ENCODE results near the gene C7orf33.
"Not testable (repeated sequence)": the region's sequence is repeated elsewhere in the genome, so short reads cannot be mapped to it uniquely, and the experiment has no call there.

Gene C7orf33

GRCh38 chr7:148579366-148579765 is 11.2 kb upstream of the C7orf33 start:
- no peak for DNase-seq (ENCODE audit: low read depth in 1 of 2, low spot score in 1 of 2)

- no peak for DNase-seq (ENCODE audit: low read depth in 1 of 2, low spot score in 1 of 2)
Observed at GRCh38 chr7:148580446-148580845, 10.1 kb upstream of the C7orf33 start.

GRCh38 chr7:148581624-148582023 is 8.9 kb upstream of the C7orf33 start:
- no peak for DNase-seq (ENCODE audit: low read depth in 1 of 2, low spot score in 1 of 2)

GRCh38 chr7:148584154-148584827 is 6.3 kb upstream of the C7orf33 start:
- no peak for DNase-seq (ENCODE audit: low read depth in 1 of 2, low spot score in 1 of 2)

- no peak for DNase-seq (ENCODE audit: low read depth in 1 of 2, low spot score in 1 of 2)
Observed at GRCh38 chr7:148585399-148585798, 5.2 kb upstream of the C7orf33 start.

- no peak for DNase-seq (ENCODE audit: low read depth in 1 of 2, low spot score in 1 of 2)
Observed at GRCh38 chr7:148587076-148587475, 3.5 kb upstream of the C7orf33 start.

DNA sequence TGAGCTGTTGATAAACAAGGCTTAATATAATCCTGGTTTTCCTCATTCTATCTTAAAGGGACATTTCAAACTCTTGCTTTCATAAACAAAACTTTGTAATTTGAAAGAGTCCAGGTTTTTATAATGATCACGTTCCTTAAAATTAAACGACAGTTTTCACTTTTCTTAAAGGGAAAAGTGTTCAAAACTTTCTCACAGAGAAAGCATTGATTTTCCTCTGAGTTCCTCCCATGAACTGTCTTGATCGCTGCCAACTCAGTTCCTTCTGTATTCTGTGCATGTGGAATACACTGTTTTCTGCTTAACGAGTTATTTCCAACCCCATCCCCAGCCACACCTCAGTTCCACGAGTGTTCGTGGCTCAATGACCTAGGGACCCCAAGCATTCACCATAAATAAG is 2.4 kb upstream of the C7orf33 start:
- DNase-seq (ENCODE audit: low read depth in 1 of 2, low spot score in 1 of 2): no peak

GRCh38 chr7:148588670-148589131 is 1.9 kb upstream of the C7orf33 start:
- no peak for DNase-seq (ENCODE audit: low read depth in 1 of 2, low spot score in 1 of 2)

DNA sequence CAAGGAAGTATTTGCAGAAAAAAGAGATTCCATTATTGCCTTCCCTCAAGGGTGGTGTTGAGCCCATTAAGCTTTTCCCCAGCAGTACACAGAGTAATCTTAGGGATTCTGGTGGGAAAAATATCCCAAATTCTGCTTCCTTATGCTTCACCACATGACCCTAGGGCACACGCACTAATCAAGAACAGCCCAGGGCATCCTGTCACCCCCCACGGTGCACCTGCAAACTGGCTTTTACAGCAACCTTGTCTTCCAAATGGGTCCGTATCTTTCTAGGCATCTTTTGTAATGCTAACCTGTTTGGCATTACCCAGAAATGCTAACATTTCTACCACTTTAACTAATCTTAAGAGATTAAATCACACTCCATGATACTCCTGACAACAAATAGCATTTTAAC is 926 bp upstream of the C7orf33 start:
- no peak for DNase-seq (ENCODE audit: low read depth in 1 of 2, low spot score in 1 of 2)

DNA sequence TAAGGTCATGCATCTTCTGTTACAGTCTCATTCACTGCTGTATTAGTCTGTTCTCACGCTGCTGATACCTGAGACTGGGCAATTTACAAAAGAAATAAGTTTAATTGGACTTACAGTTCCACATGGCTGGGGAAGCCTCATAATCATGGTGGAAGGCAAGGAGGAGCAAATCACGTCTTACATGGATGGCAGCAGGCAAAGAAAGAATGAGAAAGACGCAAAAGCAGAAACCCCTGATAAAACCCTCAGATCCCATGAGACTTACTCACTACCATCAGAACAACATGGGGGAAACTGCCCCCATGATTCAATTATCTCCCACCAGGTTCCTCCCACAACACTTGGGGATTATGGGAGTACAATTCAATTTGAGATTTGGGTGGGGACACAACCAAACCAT is 5.8 kb downstream of the C7orf33 start:
- DNase-seq (ENCODE audit: low read depth in 1 of 2, low spot score in 1 of 2): not testable (repeated sequence)

DNA sequence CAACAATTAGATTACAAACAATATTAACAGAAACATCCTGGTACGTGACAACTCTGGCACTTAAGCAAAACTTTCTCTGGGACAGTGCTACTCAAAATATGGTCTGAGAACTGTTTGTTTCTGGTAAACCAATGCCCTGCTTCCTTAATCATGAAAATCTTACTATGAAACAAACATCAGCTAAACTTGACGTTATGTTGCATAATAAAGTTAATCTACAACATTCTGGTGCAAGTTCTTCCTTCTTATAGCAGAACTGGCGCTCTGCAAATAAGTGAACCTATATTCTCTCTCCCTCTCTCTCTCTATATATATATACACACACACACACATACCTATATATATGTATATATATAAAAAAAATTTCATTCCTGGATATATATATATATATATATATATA is 7.8 kb downstream of the C7orf33 start:
- DNase-seq (ENCODE audit: low read depth in 1 of 2, low spot score in 1 of 2): no peak

- DNase-seq (ENCODE audit: low read depth in 1 of 2, low spot score in 1 of 2): no peak
Observed at GRCh38 chr7:148605350-148605749, 14.8 kb downstream of the C7orf33 start.

DNA sequence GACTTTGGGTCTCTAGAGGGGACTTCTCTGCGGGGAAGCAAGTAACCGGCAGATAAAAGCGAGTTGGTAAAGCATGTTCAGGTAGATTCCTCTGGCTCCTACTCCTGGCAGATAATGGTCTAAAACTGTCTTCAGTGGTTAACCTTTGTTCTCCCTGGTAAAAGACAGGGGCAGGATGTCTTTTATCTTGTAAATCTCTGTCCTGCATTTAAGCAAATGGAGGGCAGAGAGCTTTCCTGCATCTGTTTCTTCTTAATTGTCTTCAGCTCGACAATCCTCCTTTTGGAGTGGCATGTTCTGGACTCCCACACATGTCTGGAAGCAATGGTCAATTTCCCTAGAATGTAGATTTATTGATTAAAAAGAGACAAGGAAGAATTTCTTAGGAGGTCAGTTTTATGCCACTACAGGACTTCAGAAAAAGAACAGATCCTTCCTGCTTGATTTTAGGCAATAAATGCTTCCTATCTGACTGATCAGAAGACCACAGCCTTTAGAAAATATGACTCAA is 16.6 kb downstream of the C7orf33 start:
- DNase-seq (ENCODE audit: low read depth in 1 of 2, low spot score in 1 of 2): no peak

DNA sequence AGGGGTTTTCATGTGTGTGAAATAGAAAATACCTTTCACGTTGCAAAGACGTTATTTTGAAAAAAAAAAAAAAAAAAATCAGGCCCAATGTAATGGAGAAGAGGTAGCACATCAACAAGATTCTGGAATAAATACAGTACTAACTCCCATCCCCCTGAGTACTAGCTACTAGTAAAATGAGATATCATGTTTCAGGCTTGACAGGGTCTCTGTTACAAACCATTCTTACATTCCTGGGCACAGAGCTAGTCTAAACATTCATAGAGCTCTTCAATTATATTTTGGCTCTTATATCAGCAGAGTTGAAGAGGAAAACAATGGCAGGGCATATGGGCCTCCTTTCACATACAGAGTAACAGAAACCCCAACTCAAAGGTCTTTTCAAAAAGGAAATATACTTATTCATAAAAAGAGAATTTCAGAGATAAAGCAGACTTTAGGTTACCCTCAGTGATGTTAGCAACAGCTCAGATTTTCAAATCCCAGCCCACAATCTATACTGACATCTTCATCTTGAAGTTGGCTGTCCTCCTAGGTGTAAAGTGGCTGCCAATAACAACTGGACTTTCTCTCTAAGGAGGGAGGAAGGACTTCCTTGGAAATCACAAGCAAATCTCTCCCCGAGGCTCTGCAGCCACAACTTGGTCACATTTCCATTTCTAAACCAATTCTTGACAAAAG is 18.6 kb downstream of the C7orf33 start:
- no peak for DNase-seq (ENCODE audit: low read depth in 1 of 2, low spot score in 1 of 2)

DNA sequence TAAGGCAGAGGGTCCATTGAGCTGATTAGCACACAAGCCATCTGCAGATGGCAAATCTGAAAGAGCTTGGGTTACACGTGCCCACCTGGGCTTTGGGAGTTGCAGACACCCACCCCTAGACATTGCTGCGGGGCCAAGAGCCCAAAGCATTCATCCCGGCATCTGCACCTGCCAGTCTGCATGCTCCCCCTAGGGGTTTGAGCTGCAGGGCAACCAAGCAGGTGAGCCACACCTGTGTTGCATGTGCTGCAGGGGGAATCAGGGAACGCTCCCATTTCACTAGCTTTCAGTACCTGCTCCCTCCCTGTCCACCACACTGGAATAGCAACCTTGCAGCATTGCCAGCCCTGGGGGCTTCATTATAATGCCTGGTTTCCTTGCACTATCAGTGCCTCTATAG is 21.1 kb downstream of the C7orf33 start:
- DNase-seq (ENCODE audit: low read depth in 1 of 2, low spot score in 1 of 2): no peak

DNA sequence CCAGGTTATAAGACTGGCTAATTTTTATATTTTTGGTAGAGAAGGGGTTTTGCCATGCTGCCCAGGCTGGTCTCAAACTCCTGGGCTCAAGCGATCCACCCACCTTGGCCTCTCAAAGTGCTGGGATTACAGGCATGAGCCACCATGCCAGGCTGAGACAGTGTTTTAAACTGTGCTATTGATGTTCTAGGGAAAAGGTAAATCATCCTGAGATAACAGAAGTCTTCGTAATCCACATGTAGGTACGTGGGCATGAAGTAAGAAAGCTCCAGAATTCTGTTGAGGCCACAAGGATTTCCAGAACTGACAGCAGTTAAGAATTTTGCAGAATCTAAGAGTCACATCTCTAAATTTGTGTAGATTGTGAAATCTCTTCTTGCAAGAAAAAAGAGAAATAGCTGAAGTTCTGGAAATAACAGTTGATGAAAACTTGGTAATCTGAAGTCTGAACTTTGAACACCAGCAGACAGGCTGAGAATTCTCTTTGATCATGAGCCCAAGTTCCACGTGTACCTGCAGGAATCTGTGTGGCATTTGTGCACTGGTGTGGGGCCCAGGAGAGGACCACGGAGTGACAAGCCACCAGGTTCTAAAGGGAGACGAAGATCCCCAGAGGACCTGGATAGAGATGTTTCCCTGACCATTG is 24.6 kb downstream of the C7orf33 start:
- DNase-seq (ENCODE audit: low read depth in 1 of 2, low spot score in 1 of 2): no peak

DNA sequence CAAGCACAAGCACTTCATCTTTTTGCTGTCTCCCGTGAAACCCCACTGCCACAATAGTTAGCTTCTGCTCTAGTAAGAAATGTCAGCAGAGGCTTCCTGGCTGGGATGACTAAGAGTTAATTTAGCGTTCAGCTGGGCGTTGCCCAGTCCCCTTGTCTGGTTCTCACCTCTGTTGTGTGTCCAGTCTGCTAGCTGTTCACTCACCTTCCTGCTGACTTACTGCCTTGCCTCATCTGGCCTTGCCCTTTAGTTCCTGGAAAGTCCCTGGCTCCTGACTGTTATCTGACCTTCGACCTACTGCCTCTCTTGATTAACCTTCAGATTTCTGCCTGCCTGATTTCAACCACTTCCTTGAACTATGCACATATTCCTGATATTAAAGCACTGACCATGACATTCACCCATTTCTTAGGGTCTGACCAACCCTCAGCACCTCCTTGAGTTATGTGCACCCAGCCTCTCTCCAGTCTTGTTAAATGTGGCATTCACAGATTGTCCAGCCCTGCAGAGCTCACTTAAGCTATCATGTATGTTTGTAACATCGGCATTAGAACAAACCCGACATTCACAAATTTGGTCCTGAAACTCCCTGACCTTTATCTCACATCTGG is 30.3 kb downstream of the C7orf33 start:
- DNase-seq (ENCODE audit: low read depth in 1 of 2, low spot score in 1 of 2): no peak

- no peak for DNase-seq (ENCODE audit: low read depth in 1 of 2, low spot score in 1 of 2)
Observed at GRCh38 chr7:148621563-148621962, 31.0 kb downstream of the C7orf33 start.

GRCh38 chr7:148622887-148623585 is 32.5 kb downstream of the C7orf33 start:
- no peak for DNase-seq (ENCODE audit: low read depth in 1 of 2, low spot score in 1 of 2)

DNA sequence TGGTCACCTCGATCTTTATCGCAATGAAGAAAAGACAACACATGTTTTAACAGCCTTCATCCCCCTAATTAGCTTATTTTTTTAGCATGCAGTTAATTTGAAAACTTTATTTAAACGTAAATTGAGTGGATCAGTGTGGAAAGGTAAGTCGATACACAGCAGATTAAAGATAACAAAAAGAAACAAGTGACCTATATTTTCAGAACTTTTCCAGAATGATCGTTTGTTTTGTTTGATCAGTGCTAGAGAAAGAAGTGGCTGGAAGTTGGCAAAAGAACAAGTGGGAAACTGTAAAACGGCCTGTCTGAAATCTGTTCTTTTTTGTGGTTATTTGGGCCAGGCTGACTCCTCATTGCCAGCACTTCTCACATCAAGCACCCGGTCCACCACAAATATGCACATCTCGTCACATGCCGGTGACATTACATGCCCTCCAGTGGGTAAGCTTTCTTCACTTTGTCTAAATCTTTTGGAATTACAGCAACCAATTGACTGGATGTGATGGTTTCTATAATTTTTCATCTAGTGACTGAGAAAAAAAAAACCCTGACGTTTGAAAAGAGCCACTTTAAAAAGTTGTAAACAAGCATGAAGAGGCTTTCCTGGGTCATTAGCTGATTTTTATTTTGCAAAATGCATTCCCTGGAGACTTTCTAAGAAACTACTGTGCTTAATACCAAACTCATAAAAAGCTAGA is 33.2 kb downstream of the C7orf33 start:
- DNase-seq (ENCODE audit: low read depth in 1 of 2, low spot score in 1 of 2): no peak

GRCh38 chr7:148624735-148625134 is 34.2 kb downstream of the C7orf33 start:
- no peak for DNase-seq (ENCODE audit: low read depth in 1 of 2, low spot score in 1 of 2)

Data from activated CD4-positive, alpha-beta T cell treated with anti-CD3 and anti-CD28 coated beads, Interleukin-2, amount 50 U/mL, for 24 hours (primary cell).